ENCODE results near the gene EMC10.
A peak's percentile ranks its signal among the peaks of the same experiment; 100 is the strongest.
"Not testable (repeated sequence)": the region's sequence is repeated elsewhere in the genome, so short reads cannot be mapped to it uniquely, and the experiment has no call there.

Gene EMC10

GRCh38 chr19:50476224-50476906, at the start of gene EMC10, which contains the start of gene GARIN5A:
TSS of gene EMC10 (plus strand) at chr19:50476507. CDS start at chr19:50476545, 38 bp downstream.
TSS of gene GARIN5A (minus strand) at chr19:50476848. CDS start at chr19:50476388, 460 bp downstream.
- DNase-seq, result peak; percentile 96

GRCh38 chr19:50427318-50427925, 48.9 kb upstream of the EMC10 start:
- DNase-seq, result no peak

GRCh38 chr19:50427997-50428425, 48.3 kb upstream of the EMC10 start:
- DNase-seq, result no peak

- DNase-seq, result no peak
Observed at GRCh38 chr19:50428772-50429463, 47.4 kb upstream of the EMC10 start.

- DNase-seq, result no peak
Observed at GRCh38 chr19:50430888-50431342, 45.4 kb upstream of the EMC10 start.

- peak; percentile 95 for DNase-seq
Observed at GRCh38 chr19:50431343-50432220, 44.7 kb upstream of the EMC10 start.

GRCh38 chr19:50432221-50433028, 43.9 kb upstream of the EMC10 start, which contains the start of gene MYBPC2:
TSS of gene MYBPC2 (plus strand) at chr19:50432892. CDS start at chr19:50432954, 62 bp downstream.
- DNase-seq, result no peak

GRCh38 chr19:50433201-50434180, 42.8 kb upstream of the EMC10 start:
- no peak for DNase-seq

- no peak for DNase-seq
Observed at GRCh38 chr19:50434525-50434924, 41.8 kb upstream of the EMC10 start.

GRCh38 chr19:50435221-50435620, 41.1 kb upstream of the EMC10 start:
- no peak for DNase-seq

GRCh38 chr19:50435627-50436026, 40.7 kb upstream of the EMC10 start:
- no peak for DNase-seq

- DNase-seq, result no peak
Observed at GRCh38 chr19:50437862-50438449, 38.4 kb upstream of the EMC10 start.

GRCh38 chr19:50439130-50439529, 37.2 kb upstream of the EMC10 start:
- not testable (repeated sequence) for DNase-seq

- no peak for DNase-seq
Observed at GRCh38 chr19:50444059-50444458, 32.2 kb upstream of the EMC10 start.

- no peak for DNase-seq
Observed at GRCh38 chr19:50447053-50447452, 29.3 kb upstream of the EMC10 start.

- DNase-seq, result no peak
Observed at GRCh38 chr19:50447750-50448149, 28.6 kb upstream of the EMC10 start.

GRCh38 chr19:50449236-50449899, 26.9 kb upstream of the EMC10 start:
- no peak for DNase-seq

- DNase-seq, result no peak
Observed at GRCh38 chr19:50450369-50451222, 25.7 kb upstream of the EMC10 start.

- DNase-seq, result no peak
Observed at GRCh38 chr19:50451223-50451534, 25.1 kb upstream of the EMC10 start.

All from stimulated activated CD8-positive, alpha-beta memory T cell treated with anti-CD3 and anti-CD28 coated beads, Interleukin-4, amount 100 ng/mL, for 48 hours (primary cell).